ENCODE data around the gene UNKL. TPM values are rescaled to one million over a fixed set of nuclear protein-coding genes. Genes with fewer than 3 reads are reported as not detected.

The UNKL gene
- total RNA-seq, 1 experiment from 2014 or later: 32.0 TPM

- H3K36me3 Mint-ChIP-seq (ENCODE audit: insufficient read depth in 1 of 3, low read depth in 3 of 3): peaks cover 3 to 18% (median 12%) of the 10 kb centered on the region in 3 experiments; a peak in 5 of 7 replicates
- WGBS (ENCODE audit: extremely low coverage, insufficient read length, low lambda C conversion rate): no CpG with 5 or more reads among the region's 19 CpGs
- H3K27me3 Mint-ChIP-seq (ENCODE audit: low read depth): no peaks in the 10 kb centered on the region
- Histone ChIP-seq H3T11ph (ENCODE audit: low read length) (no peak overlapping the region), H3K79me1 (ENCODE audit: insufficient read depth, low read depth, low read length, poor library complexity, severe bottlenecking) (no peaks in the 10 kb centered on the region), H2BK20ac (ENCODE audit: low read depth, low read length, poor library complexity, severe bottlenecking) (no peak overlapping the region), H3K9me3 (ENCODE audit: control insufficient read depth, low read depth, low read length) (no peaks in the 10 kb centered on the region), H4K8ac (replicated peaks; ENCODE audit: insufficient read length, low read depth, low read length) (no peak overlapping the region), H2BK15ac (ENCODE audit: low read depth, low read length) (no peak overlapping the region), H4K5ac (ENCODE audit: insufficient read length, low read depth, low read length) (no peak overlapping the region), H3K56ac (ENCODE audit: insufficient read length, low read depth, low read length) (no peak overlapping the region), H3K79me2 (ENCODE audit: insufficient read depth, low read length) (peaks cover 2% of the 10 kb centered on the region; the same call in 1 of the 2 replicates), H2AFZ (ENCODE audit: low read length) (no peak overlapping the region), H3K14ac (ENCODE audit: insufficient read depth, low read length) (no peak overlapping the region), H3K27me3 (ENCODE audit: insufficient read depth, low read length) (no peaks in the 10 kb centered on the region), H2BK120ac (ENCODE audit: low read depth, low read length, poor library complexity, severe bottlenecking) (no peak overlapping the region), H2AK5ac (ENCODE audit: insufficient read length, low read length) (no peak overlapping the region), H3K23me2 (ENCODE audit: insufficient read length, low read depth, low read length, poor library complexity, severe bottlenecking) (peaks cover 3% of the 10 kb centered on the region), H3K4me1 (ENCODE audit: insufficient read depth, low read length) (no peaks in the 10 kb centered on the region), H2BK5ac (ENCODE audit: insufficient read length, low read length) (no peak overlapping the region), H2BK12ac (ENCODE audit: insufficient read length, low read depth, low read length) (no peak overlapping the region), H3K18ac (ENCODE audit: insufficient read length, low read depth, low read length) (no peak overlapping the region), H3K23ac (ENCODE audit: insufficient read length, low read depth, low read length) (no peak overlapping the region), H4K20me1 (ENCODE audit: control insufficient read depth, insufficient read depth, insufficient read length) (no peaks in the 10 kb centered on the region), H3K4me2 (ENCODE audit: insufficient read depth, insufficient read length, low read length) (peak overlapping the region; percentile 64), H3K9ac (ENCODE audit: extremely low read depth, insufficient read length, low read length) (no peak overlapping the region), H3K4ac (ENCODE audit: low read depth, low read length) (no peak overlapping the region), H3K27ac (ENCODE audit: insufficient read length, low read depth, low read length) (no peak overlapping the region), H4K91ac (ENCODE audit: insufficient read length, low read depth, low read length) (no peak overlapping the region)
- H3K4me1 Mint-ChIP-seq: peaks cover 4 to 9% of the 10 kb centered on the region in 2 experiments
- H3K4me3 Mint-ChIP-seq: peak overlapping the region; percentile 84 to 87
- no peak for DNase-seq
- H3K27ac Mint-ChIP-seq: no peak overlapping the region
- TF ChIP-seq CTCF (conservative IDR thresholded peaks at IDR 0.05): no peak
- no peaks in the 10 kb centered on the region; a peak in 1 of 5 replicates for H3K9me3 Mint-ChIP-seq
Observed at GRCh38 chr16:1350691-1351090, 63.8 kb downstream of the UNKL start.
